Measurements from ENCODE around the gene SGMS1.

Gene SGMS1

DNA sequence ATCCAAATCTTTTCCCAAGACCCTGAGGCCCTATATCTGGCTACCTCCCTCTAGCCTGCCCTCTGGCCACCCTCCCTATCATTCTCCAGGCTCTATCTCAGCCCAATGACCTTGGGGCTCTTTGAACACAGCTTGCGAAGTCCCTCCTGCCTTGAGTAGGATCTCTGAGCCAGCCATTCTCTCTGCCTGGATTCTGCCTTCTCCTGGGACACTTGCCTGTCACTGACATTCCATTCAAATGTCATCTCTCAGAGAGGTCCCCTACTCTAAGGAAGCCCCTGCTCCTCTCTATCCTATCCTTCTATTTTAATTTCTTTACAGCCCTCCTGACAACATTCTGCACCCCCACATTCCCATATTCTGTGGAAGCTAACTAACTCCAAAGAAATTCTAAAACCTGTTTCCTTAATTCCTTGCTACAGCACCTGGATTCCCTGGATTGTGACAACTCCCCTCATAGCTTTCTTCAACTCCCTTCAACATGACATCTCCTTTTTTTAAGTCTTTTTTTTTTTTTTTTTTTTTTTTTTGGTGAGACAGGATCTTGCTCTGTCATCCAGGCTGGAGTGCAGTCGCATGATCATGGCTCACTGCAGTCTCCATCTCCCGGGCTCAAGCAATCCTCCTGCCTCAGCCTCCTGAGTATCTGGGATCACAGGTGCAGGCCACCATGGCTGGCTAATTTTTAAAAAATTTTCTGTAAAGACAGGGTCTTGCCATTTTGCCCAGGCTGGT is 291.5 kb downstream of the SGMS1 start:
- TF ChIP-seq, protein P1, sequence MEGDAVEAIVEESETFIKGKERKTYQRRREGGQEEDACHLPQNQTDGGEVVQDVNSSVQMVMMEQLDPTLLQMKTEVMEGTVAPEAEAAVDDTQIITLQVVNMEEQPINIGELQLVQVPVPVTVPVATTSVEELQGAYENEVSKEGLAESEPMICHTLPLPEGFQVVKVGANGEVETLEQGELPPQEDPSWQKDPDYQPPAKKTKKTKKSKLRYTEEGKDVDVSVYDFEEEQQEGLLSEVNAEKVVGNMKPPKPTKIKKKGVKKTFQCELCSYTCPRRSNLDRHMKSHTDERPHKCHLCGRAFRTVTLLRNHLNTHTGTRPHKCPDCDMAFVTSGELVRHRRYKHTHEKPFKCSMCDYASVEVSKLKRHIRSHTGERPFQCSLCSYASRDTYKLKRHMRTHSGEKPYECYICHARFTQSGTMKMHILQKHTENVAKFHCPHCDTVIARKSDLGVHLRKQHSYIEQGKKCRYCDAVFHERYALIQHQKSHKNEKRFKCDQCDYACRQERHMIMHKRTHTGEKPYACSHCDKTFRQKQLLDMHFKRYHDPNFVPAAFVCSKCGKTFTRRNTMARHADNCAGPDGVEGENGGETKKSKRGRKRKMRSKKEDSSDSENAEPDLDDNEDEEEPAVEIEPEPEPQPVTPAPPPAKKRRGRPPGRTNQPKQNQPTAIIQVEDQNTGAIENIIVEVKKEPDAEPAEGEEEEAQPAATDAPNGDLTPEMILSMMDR (IDR thresholded peaks at IDR 0.05; ENCODE audit: control insufficient read depth, insufficient read depth, low read depth, low read length, missing control alignments), result no peak
- no peak for DNase-seq (ENCODE audit: low read depth)
- H3K4me3 ChIP-seq (ENCODE audit: control insufficient read depth, low read depth, low read length), result no peak overlapping the region

DNA sequence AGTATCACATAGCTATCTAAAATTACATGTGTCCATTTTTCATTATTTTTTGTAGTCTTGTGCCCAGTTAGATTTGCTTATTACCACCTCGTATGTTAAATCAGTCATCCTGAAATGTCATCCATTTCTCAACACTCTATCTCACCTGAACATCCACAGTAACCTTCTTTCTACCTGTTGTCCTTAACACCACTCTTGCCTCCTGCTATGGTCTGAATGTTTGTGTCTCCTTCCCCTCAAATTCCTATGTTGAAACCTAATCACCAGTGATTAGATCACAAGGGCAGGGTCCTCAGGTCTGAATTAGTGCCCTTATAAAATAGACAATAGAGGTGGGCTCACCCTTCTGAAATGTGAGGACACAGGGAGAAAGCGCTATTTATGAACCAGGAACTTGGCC is 292.3 kb downstream of the SGMS1 start:
- TF ChIP-seq, protein P1 (IDR thresholded peaks at IDR 0.05; ENCODE audit: control insufficient read depth, insufficient read depth, low read depth, low read length, missing control alignments), result no peak
- no peak overlapping the region for H3K4me3 ChIP-seq (ENCODE audit: control insufficient read depth, low read depth, low read length)
- no peak for DNase-seq (ENCODE audit: low read depth)

DNA sequence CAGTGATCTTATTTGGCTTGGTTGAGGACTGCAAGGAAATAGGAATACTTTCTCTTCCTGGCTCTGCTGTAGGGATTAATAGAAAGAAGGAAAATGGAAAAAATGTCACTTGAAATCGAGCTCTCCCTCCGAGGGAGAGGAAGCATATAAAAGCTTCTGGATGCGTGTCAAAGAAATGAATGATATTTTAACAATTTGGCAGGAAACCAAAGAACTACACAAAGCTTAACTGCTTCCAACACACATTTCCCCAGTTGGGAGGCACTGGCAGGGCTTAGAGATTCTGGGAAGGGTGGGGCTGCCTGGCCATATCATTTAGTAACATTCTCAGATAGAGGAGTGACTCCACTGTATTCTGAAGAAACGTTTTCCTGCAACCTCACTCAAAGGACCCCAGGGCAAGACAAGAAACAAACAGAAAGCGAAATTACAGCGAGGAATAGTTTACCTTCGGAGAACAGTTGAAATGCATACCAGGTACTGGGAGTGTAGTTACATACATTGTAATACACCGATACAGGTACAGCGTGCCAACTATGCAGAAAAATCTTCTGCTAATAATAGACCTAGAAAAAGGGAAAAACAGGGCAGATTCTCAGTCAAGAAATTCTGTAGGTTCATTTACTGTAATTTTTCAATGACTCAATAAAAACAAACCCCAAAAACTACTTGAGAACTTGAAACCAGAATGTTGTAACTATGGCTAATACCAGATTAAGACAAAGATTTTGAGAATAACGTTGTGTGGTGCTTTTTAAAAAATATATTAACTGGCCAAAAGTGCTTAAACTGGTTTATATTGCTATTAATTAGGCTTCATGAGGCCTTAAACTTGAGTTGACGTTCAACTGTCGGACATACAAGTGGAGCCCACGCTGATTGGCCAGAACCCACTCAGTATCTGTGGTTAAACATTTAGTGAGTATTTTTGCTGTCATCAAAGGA is 296.7 kb downstream of the SGMS1 start:
- H3K4me3 ChIP-seq (ENCODE audit: control insufficient read depth, low read depth, low read length), result no peak overlapping the region
- TF ChIP-seq, protein P1 (IDR thresholded peaks at IDR 0.05; ENCODE audit: control insufficient read depth, insufficient read depth, low read depth, low read length, missing control alignments), result no peak
- DNase-seq (ENCODE audit: low read depth), result peak; percentile 85

DNA sequence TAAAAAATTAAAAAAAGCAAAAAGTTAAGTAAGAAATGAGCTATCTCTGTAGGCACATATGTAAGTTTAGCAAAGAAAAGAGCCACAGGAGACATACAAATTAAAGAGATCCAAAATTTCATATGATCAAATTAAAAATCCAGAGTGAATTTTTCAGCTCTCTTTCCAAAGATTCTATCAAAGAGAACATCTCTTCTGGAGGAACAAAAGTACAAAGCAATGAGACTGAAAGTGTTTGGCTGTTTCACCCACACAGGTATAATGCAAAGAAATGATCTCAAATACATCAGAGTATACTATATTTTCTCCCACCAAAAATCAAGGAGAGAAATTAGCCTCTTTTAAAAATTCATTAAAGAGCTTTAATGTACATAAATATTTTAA is 297.6 kb downstream of the SGMS1 start:
- TF ChIP-seq, protein P1 (IDR thresholded peaks at IDR 0.05; ENCODE audit: control insufficient read depth, insufficient read depth, low read depth, low read length, missing control alignments), result no peak
- H3K4me3 ChIP-seq (ENCODE audit: control insufficient read depth, low read depth, low read length), result no peak overlapping the region
- no peak for DNase-seq (ENCODE audit: low read depth)

DNA sequence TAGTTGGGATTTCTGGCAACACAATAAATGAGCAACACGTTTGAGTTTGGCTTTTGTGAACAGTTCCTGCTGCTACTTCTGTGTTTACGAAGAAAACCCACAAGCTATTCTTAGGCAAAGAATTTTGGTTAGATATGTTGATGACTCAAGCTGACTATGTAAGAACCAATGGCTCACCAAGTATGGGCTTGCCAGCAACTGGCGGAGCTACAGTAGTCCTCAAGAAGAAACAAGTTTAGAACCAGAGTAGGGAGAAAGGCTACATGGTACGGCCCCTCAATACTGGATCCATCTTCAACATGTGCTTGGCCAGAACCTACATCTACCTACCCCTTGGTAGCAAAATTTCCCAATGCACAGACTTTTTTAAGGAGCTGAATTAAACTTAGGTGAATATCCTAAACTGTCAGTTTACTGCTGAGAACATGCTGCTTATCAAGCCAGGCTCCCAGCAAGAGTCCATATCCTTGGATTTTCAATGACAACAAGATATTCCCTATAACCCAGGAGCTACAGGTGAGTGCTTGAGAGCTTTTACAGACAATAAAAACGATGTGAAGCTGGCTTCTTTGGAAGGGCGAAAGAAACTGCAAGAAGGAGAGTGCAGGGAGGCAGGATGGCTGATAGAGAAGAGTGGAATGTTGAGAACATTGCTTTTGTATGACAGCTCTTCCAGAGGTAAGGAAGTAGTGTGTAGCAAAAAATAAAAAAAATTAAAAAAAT is 298.1 kb downstream of the SGMS1 start:
- TF ChIP-seq, protein P1 (IDR thresholded peaks at IDR 0.05; ENCODE audit: control insufficient read depth, insufficient read depth, low read depth, low read length, missing control alignments), result no peak
- peak; percentile 91 for DNase-seq (ENCODE audit: low read depth)
- no peak overlapping the region; the same call in 1 of the 2 replicates for H3K4me3 ChIP-seq (ENCODE audit: control insufficient read depth, low read depth, low read length)

DNA sequence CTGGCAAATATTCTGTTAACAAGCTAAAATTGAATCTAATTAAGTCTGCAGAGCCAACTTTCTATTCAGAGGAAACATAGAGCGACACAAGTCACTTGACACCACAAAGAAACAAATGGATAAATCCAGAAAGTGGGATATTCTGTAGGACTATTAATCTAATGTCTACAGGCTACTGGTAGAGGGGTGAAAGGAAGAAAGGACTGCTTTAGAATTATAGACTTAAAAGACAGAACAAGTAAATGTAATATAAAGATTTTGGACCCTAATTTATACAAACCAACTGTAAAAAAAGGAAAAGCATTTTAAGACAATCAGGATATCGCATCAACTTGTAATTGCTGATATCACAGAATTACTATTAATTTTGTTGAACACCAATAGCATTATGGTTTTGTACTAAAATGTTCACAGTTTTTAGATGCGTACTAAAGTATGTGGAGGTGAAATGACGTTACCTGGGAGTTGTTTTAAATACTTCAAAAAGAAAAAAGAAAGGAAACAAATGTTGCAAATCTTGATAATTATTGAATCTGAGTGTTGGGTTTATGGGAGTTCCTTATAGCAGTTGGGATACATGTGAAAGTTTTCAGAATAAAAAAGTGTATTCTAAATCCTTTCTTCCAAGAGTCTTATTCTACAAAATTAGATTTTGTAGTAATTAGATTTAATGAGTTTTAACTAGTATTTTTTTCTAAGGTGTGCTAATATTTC is 298.9 kb downstream of the SGMS1 start:
- TF ChIP-seq, protein P1 (IDR thresholded peaks at IDR 0.05; ENCODE audit: control insufficient read depth, insufficient read depth, low read depth, low read length, missing control alignments), result no peak
- H3K4me3 ChIP-seq (ENCODE audit: control insufficient read depth, low read depth, low read length), result no peak overlapping the region
- no peak for DNase-seq (ENCODE audit: low read depth)

All from AG09309 (cell line).